ENCODE results near the gene NRG4. TPM values are rescaled to one million over a fixed set of nuclear protein-coding genes. Genes with fewer than 3 reads are reported as not detected.

NRG4 gene
- total RNA-seq, 6 donors from 2014 or later, result 0.54 to 4.4 (median 1.7) TPM; not detected in 2

DNA sequence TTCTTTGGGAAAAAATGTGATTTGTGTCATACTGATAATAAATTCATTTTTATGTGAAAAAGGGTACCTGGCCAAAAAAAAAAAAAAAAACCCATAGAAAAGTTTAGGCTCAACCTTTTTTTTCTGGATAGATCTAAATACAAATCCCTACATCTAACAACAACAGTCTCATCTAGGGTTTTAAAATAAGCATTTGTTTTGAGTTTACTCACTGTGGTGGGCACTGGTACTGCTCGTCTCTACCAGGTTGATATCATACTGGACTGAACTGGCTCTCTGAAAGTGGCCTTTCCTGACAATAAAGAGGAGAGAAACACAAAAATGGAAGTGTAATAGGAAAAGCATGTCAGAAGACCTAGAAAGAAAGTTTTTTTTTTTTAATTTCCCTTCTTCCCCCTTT lies 56.5 kb downstream of the NRG4 start:
- WGBS, 2 donors, result 83 to 84% methylated on average over 1 of the region's 1 CpG
- Histone ChIP-seq H3K27ac (no peak overlapping the region), H3K4me3 (no peak overlapping the region), H3K27me3 (no peaks in the 10 kb centered on the region), H3K9me3 (no peaks in the 10 kb centered on the region), H3K36me3 (no peaks in the 10 kb centered on the region), H3K4me1 (no peaks in the 10 kb centered on the region)
- DNase-seq (no peak), ATAC-seq (ENCODE audit: low FRiP score in 2 of 2) (no peak)
- TF ChIP-seq POLR2A (IDR thresholded peaks at IDR 0.05) (no peak), POLR2AphosphoS5 (IDR thresholded peaks at IDR 0.05) (no peak), EP300 (IDR thresholded peaks at IDR 0.05) (no peak)
- TF ChIP-seq, protein P1, sequence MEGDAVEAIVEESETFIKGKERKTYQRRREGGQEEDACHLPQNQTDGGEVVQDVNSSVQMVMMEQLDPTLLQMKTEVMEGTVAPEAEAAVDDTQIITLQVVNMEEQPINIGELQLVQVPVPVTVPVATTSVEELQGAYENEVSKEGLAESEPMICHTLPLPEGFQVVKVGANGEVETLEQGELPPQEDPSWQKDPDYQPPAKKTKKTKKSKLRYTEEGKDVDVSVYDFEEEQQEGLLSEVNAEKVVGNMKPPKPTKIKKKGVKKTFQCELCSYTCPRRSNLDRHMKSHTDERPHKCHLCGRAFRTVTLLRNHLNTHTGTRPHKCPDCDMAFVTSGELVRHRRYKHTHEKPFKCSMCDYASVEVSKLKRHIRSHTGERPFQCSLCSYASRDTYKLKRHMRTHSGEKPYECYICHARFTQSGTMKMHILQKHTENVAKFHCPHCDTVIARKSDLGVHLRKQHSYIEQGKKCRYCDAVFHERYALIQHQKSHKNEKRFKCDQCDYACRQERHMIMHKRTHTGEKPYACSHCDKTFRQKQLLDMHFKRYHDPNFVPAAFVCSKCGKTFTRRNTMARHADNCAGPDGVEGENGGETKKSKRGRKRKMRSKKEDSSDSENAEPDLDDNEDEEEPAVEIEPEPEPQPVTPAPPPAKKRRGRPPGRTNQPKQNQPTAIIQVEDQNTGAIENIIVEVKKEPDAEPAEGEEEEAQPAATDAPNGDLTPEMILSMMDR (IDR thresholded peaks at IDR 0.05), result no peak

DNA sequence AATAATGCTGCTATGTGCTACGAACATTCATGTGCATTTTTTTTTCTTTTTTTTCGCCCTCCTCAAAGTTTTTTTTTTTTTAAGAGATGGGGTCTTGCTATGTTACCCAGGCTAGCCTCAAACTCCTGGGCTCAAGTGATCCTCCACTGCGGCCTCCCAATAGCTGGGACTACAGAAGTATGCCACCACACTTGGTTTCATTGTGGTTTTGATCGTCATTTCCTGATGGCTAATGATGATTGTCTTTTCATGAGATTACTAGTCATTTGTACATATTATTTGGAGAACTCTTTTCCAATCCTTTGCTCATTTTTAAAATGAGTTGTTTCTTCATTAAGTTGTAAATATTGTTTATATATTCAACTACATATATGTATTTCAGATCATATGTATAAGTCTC lies 59.7 kb downstream of the NRG4 start:
- no peaks in the 10 kb centered on the region for H3K9me3 ChIP-seq
- DNase-seq, result no peak
- H3K4me1 ChIP-seq, result no peaks in the 10 kb centered on the region
- no peak for TF ChIP-seq EP300 (IDR thresholded peaks at IDR 0.05)
- TF ChIP-seq POLR2AphosphoS5 (IDR thresholded peaks at IDR 0.05), result no peak
- TF ChIP-seq, protein P1 (IDR thresholded peaks at IDR 0.05), result no peak
- TF ChIP-seq POLR2A (IDR thresholded peaks at IDR 0.05), result no peak
- H3K27me3 ChIP-seq, result no peaks in the 10 kb centered on the region
- no peaks in the 10 kb centered on the region for H3K36me3 ChIP-seq
- H3K4me3 ChIP-seq, result no peak overlapping the region
- no peak for ATAC-seq (ENCODE audit: low FRiP score in 2 of 2)
- 74 to 82% methylated on average over 4 of the region's 4 CpGs for WGBS, 2 donors
- no peak overlapping the region for H3K27ac ChIP-seq

DNA sequence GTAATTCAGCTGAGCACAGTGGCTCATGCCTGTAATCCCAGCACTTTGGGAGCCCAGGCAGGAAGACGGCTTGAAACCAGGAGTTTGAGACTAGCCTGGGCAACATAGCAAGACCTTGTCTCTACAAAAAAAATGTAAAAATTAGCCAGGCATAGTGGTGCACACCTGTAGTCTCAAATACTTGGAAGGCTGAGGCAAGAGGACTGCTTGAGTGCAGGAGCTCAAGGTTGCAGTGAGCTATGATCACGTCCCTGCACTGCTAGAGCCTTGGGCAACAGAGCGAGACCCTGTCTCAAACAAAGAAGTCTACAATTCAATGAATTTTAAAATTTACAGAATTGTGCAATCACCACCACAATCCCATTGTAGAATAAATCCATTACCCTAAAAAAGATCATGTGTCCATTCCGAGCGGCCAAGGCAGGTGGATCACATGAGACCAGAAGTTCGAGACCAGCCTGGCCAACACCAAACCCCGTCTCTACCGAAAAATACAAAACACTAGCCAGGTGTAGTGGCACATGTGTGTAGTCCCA lies 63.4 kb downstream of the NRG4 start:
- Histone ChIP-seq H3K9me3 (no peaks in the 10 kb centered on the region), H3K27ac (no peak overlapping the region), H3K4me1 (no peaks in the 10 kb centered on the region), H3K4me3 (no peak overlapping the region), H3K36me3 (no peaks in the 10 kb centered on the region), H3K27me3 (no peaks in the 10 kb centered on the region)
- no peak for ATAC-seq (ENCODE audit: low FRiP score in 2 of 2)
- WGBS, 2 donors, result 83 to 84% methylated on average over 8 of the region's 8 CpGs
- no peak for DNase-seq
- TF ChIP-seq POLR2A (IDR thresholded peaks at IDR 0.05), result no peak
- TF ChIP-seq POLR2AphosphoS5 (IDR thresholded peaks at IDR 0.05), result no peak
- no peak for TF ChIP-seq EP300 (IDR thresholded peaks at IDR 0.05)
- TF ChIP-seq, protein P1 (IDR thresholded peaks at IDR 0.05), result no peak

DNA sequence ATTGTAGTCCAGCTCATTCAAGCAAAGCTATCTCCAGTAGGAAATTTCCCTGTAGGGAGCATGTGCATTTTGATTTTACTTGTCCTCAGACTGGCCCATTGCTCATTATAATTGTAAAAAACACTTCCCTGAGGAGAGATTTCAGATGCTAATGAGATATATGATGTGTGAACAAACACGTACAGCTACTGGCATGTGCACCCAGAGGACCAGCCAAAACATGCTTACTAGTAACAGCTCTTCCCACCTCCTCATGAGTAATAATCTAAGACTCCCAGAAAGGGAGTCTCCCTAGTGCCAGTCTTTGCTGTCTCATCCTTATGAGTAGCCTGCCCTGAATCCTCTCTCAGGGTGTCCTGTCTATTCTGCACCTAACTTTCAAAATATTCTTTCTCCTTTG lies 65.1 kb downstream of the NRG4 start:
- Histone ChIP-seq H3K4me1 (no peaks in the 10 kb centered on the region), H3K27ac (no peak overlapping the region), H3K27me3 (no peaks in the 10 kb centered on the region), H3K4me3 (no peak overlapping the region), H3K36me3 (no peaks in the 10 kb centered on the region), H3K9me3 (no peaks in the 10 kb centered on the region)
- 64 to 79% methylated on average over 1 of the region's 1 CpG for WGBS, 2 donors
- no peak for DNase-seq
- no peak for TF ChIP-seq POLR2A (IDR thresholded peaks at IDR 0.05)
- no peak for ATAC-seq (ENCODE audit: low FRiP score in 2 of 2)

DNA sequence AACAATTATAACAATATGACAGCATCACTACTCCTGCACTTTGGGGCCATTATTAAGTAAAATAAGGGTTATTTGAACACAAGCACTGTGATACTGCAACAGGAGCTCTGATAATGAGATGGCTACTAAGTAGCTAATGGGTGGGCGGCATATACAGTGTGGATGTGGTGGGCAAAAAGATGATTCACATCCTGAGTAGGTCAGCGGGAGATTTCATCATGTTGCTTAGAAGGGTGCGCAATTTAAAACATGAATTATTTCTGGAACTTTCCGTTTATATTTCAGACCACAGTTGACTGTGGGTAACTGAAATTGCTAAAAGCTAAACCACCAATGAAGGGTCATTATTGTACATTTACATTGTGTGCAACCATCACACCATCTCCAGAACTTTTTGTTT lies 66.3 kb downstream of the NRG4 start:
- no peaks in the 10 kb centered on the region for H3K36me3 ChIP-seq
- H3K9me3 ChIP-seq, result no peaks in the 10 kb centered on the region
- ATAC-seq (ENCODE audit: low FRiP score in 2 of 2), result no peak
- no peaks in the 10 kb centered on the region for H3K4me1 ChIP-seq
- H3K27ac ChIP-seq, result no peak overlapping the region
- TF ChIP-seq POLR2AphosphoS5 (IDR thresholded peaks at IDR 0.05) (no peak), EP300 (IDR thresholded peaks at IDR 0.05) (no peak), POLR2A (IDR thresholded peaks at IDR 0.05) (no peak)
- WGBS, 2 donors, result 59 to 62% methylated on average over 4 of the region's 4 CpGs
- no peaks in the 10 kb centered on the region for H3K27me3 ChIP-seq
- no peak overlapping the region for H3K4me3 ChIP-seq
- DNase-seq, result no peak

DNA sequence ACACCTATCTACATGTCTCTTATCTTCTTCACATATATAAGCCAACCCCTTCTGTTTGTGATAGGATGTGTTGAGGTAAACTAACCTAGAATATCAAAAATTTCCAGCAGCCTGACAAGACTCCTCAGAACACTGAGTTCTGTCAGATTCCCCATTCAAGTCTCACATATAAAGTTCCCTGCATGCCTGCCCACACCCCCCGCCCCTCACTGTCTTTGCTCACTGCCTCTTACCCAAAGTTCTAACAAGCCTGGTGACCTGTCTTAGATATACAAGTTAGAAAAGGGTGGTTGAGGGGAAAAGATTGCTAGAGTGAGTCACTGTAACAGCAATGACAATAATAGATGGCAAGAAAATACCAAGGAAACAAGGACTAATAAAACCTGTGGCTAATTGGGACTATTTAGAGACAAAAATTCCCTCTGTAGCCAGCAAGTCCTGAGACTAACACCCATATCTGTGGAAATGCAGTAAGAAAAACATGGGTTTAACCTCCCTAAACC lies 68.5 kb downstream of the NRG4 start:
- TF ChIP-seq POLR2AphosphoS5 (IDR thresholded peaks at IDR 0.05) (no peak), EP300 (IDR thresholded peaks at IDR 0.05) (no peak), POLR2A (IDR thresholded peaks at IDR 0.05) (no peak)
- TF ChIP-seq, protein P1 (IDR thresholded peaks at IDR 0.05), result no peak
- 45 to 64% methylated on average over 1 of the region's 1 CpG for WGBS, 2 donors
- DNase-seq (no peak), ATAC-seq (ENCODE audit: low FRiP score in 2 of 2) (no peak)
- Histone ChIP-seq H3K9me3 (no peaks in the 10 kb centered on the region), H3K27ac (no peak overlapping the region), H3K4me3 (no peak overlapping the region), H3K36me3 (no peaks in the 10 kb centered on the region), H3K27me3 (no peaks in the 10 kb centered on the region), H3K4me1 (no peaks in the 10 kb centered on the region)

Measured in upper lobe of left lung (tissue), 6 donors.